H1 (cell line): ENCODE results near the gene CLDN7. TPM values are rescaled to one million over a fixed set of nuclear protein-coding genes. Genes with fewer than 3 reads are reported as not detected.

Source experiments
- CTCF ChIA-PET: fragments of 300-600 bp; sonication (Branson Sonifier 250); formaldehyde crosslinking; loops from one replicate; lab custom pipeline; 2021; ENCODE audit not compliant: partially characterized antibody; lab: Charles Lee
- POLR2A ChIA-PET: fragments of 300-600 bp; sonication (Branson Sonifier 250); formaldehyde crosslinking; loops from one replicate; lab custom pipeline; 2021; ENCODE audit warnings: inconsistent platforms; ENCODE audit not compliant: partially characterized antibody; lab: Charles Lee
- DNase-seq, 2 experiments: peaks; one replicate each; pipeline versions ENCODE4 v3.0.0 to v3.0.0-alpha.2; 2010 to 2022; ENCODE audit warnings: low spot score in 2 of 2, low read depth in 1 of 2, mixed read lengths in 1 of 2
- FAIRE-seq: peaks from 2 replicates; lab custom pipeline; 2011; peaks lifted over from hg19 to GRCh38; lab: Jason Lieb, UNC
- H2AFZ ChIP-seq: 2 replicates; pipeline ENCODE4 v1.8.1; 2012; ENCODE audit warnings: low read length, inconsistent platforms
- H2AK5ac ChIP-seq: 2 replicates; pipeline ENCODE4 v1.6.1; 2013; ENCODE audit warnings: low read depth, low read length
- H2BK120ac ChIP-seq: replicated peaks from 2 replicates; pipeline ENCODE3; 2013; ENCODE audit warnings: low read depth, low read length, inconsistent platforms
- H2BK12ac ChIP-seq: 2 replicates; pipeline ENCODE4 v1.6.1; 2013; ENCODE audit warnings: low read depth, low read length
- H2BK15ac ChIP-seq: 2 replicates; pipeline ENCODE4 v1.6.1; 2013; ENCODE audit warnings: low read length
- H2BK20ac ChIP-seq: 2 replicates; pipeline ENCODE4 v1.6.1; 2013; ENCODE audit warnings: low read length
- H2BK5ac ChIP-seq: 2 replicates; pipeline ENCODE4 v1.6.1; 2013; ENCODE audit warnings: low read depth, low read length
- H3K14ac ChIP-seq: 2 replicates; pipeline ENCODE4 v1.6.1; 2013; ENCODE audit warnings: inconsistent platforms; ENCODE audit not compliant: insufficient read length
- H3K18ac ChIP-seq: 2 replicates; pipeline ENCODE4 v1.6.1; 2013; ENCODE audit warnings: low read length; ENCODE audit errors: extremely low read depth
- H3K23ac ChIP-seq: 2 replicates; pipeline ENCODE4 v1.6.1; 2013; ENCODE audit warnings: inconsistent platforms; ENCODE audit not compliant: insufficient read length
- H3K23me2 ChIP-seq: 2 replicates; pipeline ENCODE4 v1.6.1; 2013; ENCODE audit warnings: low read depth, low read length
- H3K27ac ChIP-seq: 2 replicates; pipeline ENCODE4 v1.6.1; 2011; ENCODE audit warnings: low read depth, low read length, inconsistent platforms
- H3K27me3 ChIP-seq, 4 experiments: replicated peaks in 1 of 4; 1 replicate in 1 of 4; 2 replicates in 3 of 4; pipeline versions ENCODE4 v1.6.1 to v1.8.1; 2011 to 2013; ENCODE audit warnings: low read length in 3 of 4, mild to moderate bottlenecking in 3 of 4, inconsistent platforms in 2 of 4, mixed read lengths in 2 of 4, moderate library complexity in 1 of 4; ENCODE audit not compliant: control insufficient read depth in 3 of 4, insufficient read depth in 3 of 4; ENCODE audit errors: extremely low read depth in 1 of 4
- H3K36me3 ChIP-seq, 4 experiments: 2 replicates each; pipeline versions ENCODE4 v1.6.1 to v1.8.1; 2011 to 2013; ENCODE audit warnings: mild to moderate bottlenecking in 4 of 4, low read length in 3 of 4, moderate library complexity in 2 of 4, control low read depth in 1 of 4, inconsistent platforms in 1 of 4; ENCODE audit not compliant: insufficient read depth in 4 of 4, control insufficient read depth in 2 of 4
- H3K4ac ChIP-seq: replicated peaks from 2 replicates; pipeline ENCODE3; 2013; ENCODE audit warnings: low read length, low read depth, mixed read lengths, inconsistent platforms; ENCODE audit not compliant: insufficient read length
- H3K4me1 ChIP-seq, 4 experiments: replicated peaks in 1 of 4; 1 replicate in 1 of 4; 2 replicates in 3 of 4; pipeline versions ENCODE4 v1.6.1 to v1.8.1; 2011 to 2013; ENCODE audit warnings: low read length in 3 of 4, inconsistent platforms in 2 of 4, mixed read lengths in 1 of 4; ENCODE audit not compliant: insufficient read depth in 4 of 4, control insufficient read depth in 3 of 4
- H3K4me2 ChIP-seq, 2 experiments: 2 replicates each; pipeline versions ENCODE4 v1.6.1 to v1.8.1; 2011 to 2013; ENCODE audit warnings: low read depth in 2 of 2, low read length in 2 of 2, control low read depth in 1 of 2, inconsistent platforms in 1 of 2, mild to moderate bottlenecking in 1 of 2; ENCODE audit not compliant: insufficient read depth in 1 of 2
- H3K4me3 ChIP-seq, 4 experiments: fragments of 200-600, 300-600 bp in 1 of 4; sonication (generic), shearing (Covaris generic), sonication (Bioruptor Twin) in 1 of 4; 2 replicates each; pipeline versions ENCODE4 v1.5.1 to v1.8.1; 2011 to 2016; ENCODE audit warnings: low read length in 4 of 4, low read depth in 3 of 4, control low read depth in 2 of 4, inconsistent platforms in 2 of 4, mild to moderate bottlenecking in 2 of 4, mixed read lengths in 1 of 4, moderate library complexity in 1 of 4; ENCODE audit not compliant: insufficient read depth in 2 of 4; ENCODE audit errors: extremely low read depth in 1 of 4
- H3K56ac ChIP-seq: replicated peaks from 2 replicates; pipeline ENCODE3; 2013; ENCODE audit warnings: low read depth, mild to moderate bottlenecking, mixed read lengths, low read length, inconsistent platforms; ENCODE audit not compliant: insufficient read length
- H3K79me1 ChIP-seq: 2 replicates; pipeline ENCODE4 v1.6.1; 2013; ENCODE audit warnings: low read depth, low read length, control low read depth
- H3K79me2 ChIP-seq, 2 experiments: 2 replicates each; pipeline versions ENCODE4 v1.6.1 to v1.8.1; 2012 to 2013; ENCODE audit warnings: low read length in 2 of 2, mild to moderate bottlenecking in 2 of 2, inconsistent platforms in 1 of 2; ENCODE audit not compliant: insufficient read depth in 2 of 2, control insufficient read depth in 1 of 2
- H3K9ac ChIP-seq, 4 experiments: replicated peaks in 1 of 4; 1 replicate in 1 of 4; 2 replicates in 3 of 4; pipeline versions ENCODE4 v1.6.1 to v1.8.1; 2011 to 2013; ENCODE audit warnings: low read depth in 3 of 4, low read length in 3 of 4, control low read depth in 2 of 4, mild to moderate bottlenecking in 2 of 4, moderate library complexity in 2 of 4, inconsistent platforms in 1 of 4; ENCODE audit errors: extremely low read depth in 1 of 4
- H3K9me3 ChIP-seq, 2 experiments: 2 replicates each; pipeline versions ENCODE4 v1.6.1 to v1.8.1; 2012 to 2013; ENCODE audit warnings: mild to moderate bottlenecking in 2 of 2, moderate library complexity in 2 of 2, control low read depth in 1 of 2, inconsistent platforms in 1 of 2, low read depth in 1 of 2, low read length in 1 of 2, mixed read lengths in 1 of 2; ENCODE audit not compliant: insufficient read depth in 2 of 2
- H4K20me1 ChIP-seq, 2 experiments: replicated peaks in 1 of 2; 2 replicates each; pipeline versions ENCODE3 to v1.8.1; 2011 to 2013; ENCODE audit warnings: inconsistent platforms in 2 of 2, low read length in 2 of 2, mild to moderate bottlenecking in 1 of 2; ENCODE audit not compliant: insufficient read depth in 2 of 2, control insufficient read depth in 1 of 2
- H4K5ac ChIP-seq: 2 replicates; pipeline ENCODE4 v1.6.1; 2013; ENCODE audit warnings: low read length, low read depth, mixed read lengths, inconsistent platforms; ENCODE audit not compliant: insufficient read length
- H4K8ac ChIP-seq: 2 replicates; pipeline ENCODE4 v1.8.0; 2013; ENCODE audit warnings: mild to moderate bottlenecking, moderate library complexity, low read length, inconsistent platforms; ENCODE audit not compliant: insufficient read depth; ENCODE audit errors: extremely low read depth
- H4K91ac ChIP-seq: replicated peaks from 2 replicates; pipeline ENCODE3; 2013; ENCODE audit warnings: low read length, mixed read lengths, inconsistent platforms; ENCODE audit not compliant: insufficient read length
- ATF3 ChIP-seq: IDR thresholded peaks from 2 replicates; pipeline ENCODE4 v1.6.1; 2011; ENCODE audit warnings: low read depth, mild to moderate bottlenecking, low read length; ENCODE audit not compliant: insufficient read depth
- CREB1 ChIP-seq: IDR thresholded peaks from 2 replicates; pipeline ENCODE4 v1.6.1; 2012; ENCODE audit warnings: inconsistent platforms
- EZH2 ChIP-seq: fragments of 200-600 bp; sonication (generic); IDR thresholded peaks from 2 replicates; pipeline ENCODE4 v1.7.1; 2012; ENCODE audit warnings: low read depth, mild to moderate bottlenecking, moderate library complexity, low read length, inconsistent platforms; ENCODE audit not compliant: severe bottlenecking
- FOSL1 ChIP-seq: IDR thresholded peaks from 2 replicates; pipeline ENCODE4 v1.6.1; 2011; ENCODE audit warnings: mild to moderate bottlenecking, low read depth, low read length, moderate library complexity; ENCODE audit not compliant: insufficient read depth
- GABPA ChIP-seq: IDR thresholded peaks from 2 replicates; pipeline ENCODE4 v1.6.1; 2011; ENCODE audit warnings: mild to moderate bottlenecking, low read length, moderate library complexity, borderline replicate concordance; ENCODE audit not compliant: insufficient read depth
- GTF2F1 ChIP-seq: IDR thresholded peaks from 2 replicates; pipeline ENCODE4 v1.6.1; 2012; ENCODE audit warnings: low read depth, low read length, improper control_type of control experiment, borderline replicate concordance
- KDM4A ChIP-seq: IDR thresholded peaks from one replicate; pipeline ENCODE4 v1.7.1; 2012; ENCODE audit warnings: low read depth, mild to moderate bottlenecking, moderate library complexity, low read length, inconsistent platforms; ENCODE audit not compliant: severe bottlenecking
- TCF12 ChIP-seq: IDR thresholded peaks from 2 replicates; pipeline ENCODE4 v1.6.1; 2011; ENCODE audit warnings: low read depth, mild to moderate bottlenecking, low read length
- TEAD4 ChIP-seq: IDR thresholded peaks from 2 replicates; pipeline ENCODE4 v1.6.1; 2012; ENCODE audit warnings: low read depth, low read length, inconsistent platforms, mixed read lengths
- USF2 ChIP-seq: IDR thresholded peaks from 2 replicates; pipeline ENCODE4 v1.6.1; 2011; ENCODE audit warnings: low read length, improper control_type of control experiment
- WGBS, 2 experiments: shearing (Covaris generic) in 1 of 2; methylation state at CpG; one replicate each; pipeline versions ENCODE4 v1.1.6 to v1.1.7; 2013 to 2015; ENCODE audit warnings: low lambda C conversion rate in 2 of 2, mixed read lengths in 2 of 2, inconsistent platforms in 1 of 2, low coverage in 1 of 2, missing lambda C conversion rate in 1 of 2; ENCODE audit not compliant: insufficient replicate concordance in 2 of 2, insufficient coverage in 1 of 2, insufficient read length in 1 of 2; ENCODE audit errors: extremely low coverage in 1 of 2, missing lambda C conversion rate in 1 of 2; 5-methylcytosine and 5-hydroxymethylcytosine counted together
- polyA plus RNA-seq, 7 experiments: library from polyadenylated mRNA; depleted of rRNA in 3 of 7; stranded (reverse) in 5 of 7; unstranded in 2 of 7; fragments of >200 nt in 5 of 7; fragments of 200-250 nt in 2 of 7; gene quantifications; 1 replicate in 5 of 7; 2 replicates in 1 of 7; 4 replicates in 1 of 7; pipeline versions ENCODE4 v1.2.1 to v1.2.3, GENCODE V29; 2011 to 2013; ENCODE audit warnings: missing spikeins in 2 of 7, mixed read lengths in 2 of 7
- total RNA-seq: library from RNA; stranded (reverse); fragmentation: NEBNext Ultra II Directional; extraction: Animal tissue kit (Norgen Biotek cat#: 25700); gene quantifications from 2 replicates; pipeline ENCODE4 v1.2.1, GENCODE V29; 2021

The CLDN7 gene
- total and polyA plus RNA-seq, 2 of the 8 experiments (the other 6 are each of a cell fraction or from before 2014, with no cell fraction given), result 118 to 119 TPM

- FAIRE-seq (no peak), DNase-seq (peak in 1 of 2 experiments; percentile 97)
- H2BK12ac ChIP-seq, result peak within 1 kb of the TSS; percentile 81; the same call in 1 of the 2 replicates
- ChIA-PET CTCF (no interaction called here), POLR2A (no interaction called here)
- peaks cover 2% of the 10 kb centered on the region; the same call in 1 of the 2 replicates for H3K23me2 ChIP-seq
- H2BK5ac ChIP-seq, result peak within 1 kb of the TSS; percentile 47; the same call in 1 of the 2 replicates
- peak within 1 kb of the TSS; percentile 55 for H4K5ac ChIP-seq
- no peak within 1 kb of the TSS for H3K27ac ChIP-seq
- H3K4me2 ChIP-seq, result peak within 1 kb of the TSS; percentile 82 to 88
- H3K9me3 ChIP-seq, result no peaks in the 10 kb centered on the region; a peak in 1 of 4 replicates
- peak within 1 kb of the TSS; percentile 50 for H4K91ac ChIP-seq
- H3K4ac ChIP-seq, result no peak within 1 kb of the TSS
- no peak within 1 kb of the TSS for H2AK5ac ChIP-seq
- H3K4me3 ChIP-seq, result peak within 1 kb of the TSS; percentile 46 to 65 (median 52)
- peaks cover 2% of the 10 kb centered on the region; the same call in 1 of the 2 replicates for H3K79me1 ChIP-seq
- H3K56ac ChIP-seq, result no peak within 1 kb of the TSS
- H3K4me1 ChIP-seq, result peaks cover 0 to 14% (median 6%) of the 10 kb centered on the region in 4 experiments; a peak in 6 of 7 replicates
- H3K36me3 ChIP-seq, result no peaks in the 10 kb centered on the region
- no peak within 1 kb of the TSS for H3K23ac ChIP-seq
- 2% methylated on average over 27 of the region's 57 CpGs; no CpG with 5 or more reads in 1 of the 2 experiments for WGBS, 2 experiments
- no peak within 1 kb of the TSS for H2BK20ac ChIP-seq
- no peak within 1 kb of the TSS for H2AFZ ChIP-seq
- H3K9ac ChIP-seq, result peak within 1 kb of the TSS in 3 of 4 experiments; percentile 26 to 47 (median 36); a peak in 4 of 7 replicates
- peak within 1 kb of the TSS; percentile 71 for H3K18ac ChIP-seq
- peaks cover 0 to 9% of the 10 kb centered on the region in 2 experiments for H4K20me1 ChIP-seq
- H3K27me3 ChIP-seq, result peaks cover 3 to 11% (median 9%) of the 10 kb centered on the region in 4 experiments
- H2BK15ac ChIP-seq, result no peak within 1 kb of the TSS
- H4K8ac ChIP-seq, result peak within 1 kb of the TSS; percentile 60; the same call in 1 of the 2 replicates
- no peaks in the 10 kb centered on the region for H3K79me2 ChIP-seq
- H3K14ac ChIP-seq, result no peak within 1 kb of the TSS
- no peak within 1 kb of the TSS for H2BK120ac ChIP-seq
- TF ChIP-seq FOSL1 (no peak), CREB1 (0 out of 2 replicates have a peak, but pooled peaks have one; percentile 21), TEAD4 (no peak), EZH2 (no peak), USF2 (peak; percentile 85), GTF2F1 (no peak), KDM4A (peak; percentile 57), TCF12 (0 out of 2 replicates have a peak, but pooled peaks have one; percentile 10), ATF3 (peak; percentile 61), GABPA (no peak)
Observed at GRCh38 chr17:7294614-7295153, 32.4 kb upstream of the CLDN7 start, which contains the start of gene YBX2. YBX2 (minus strand) TSS chr17:7294639; CDS start chr17:7294500, 139 bp downstream.
